LoVo (cell line): Measurements from ENCODE around the gene UGT2B15.
"Not testable (repeated sequence)": the region's sequence is repeated elsewhere in the genome, so short reads cannot be mapped to it uniquely, and the experiment has no call there.

Experiments
- DNase-seq: peaks from one replicate; pipeline ENCODE4 v3.0.0-alpha.2; 2016; ENCODE audit warnings: low spot score

Gene UGT2B15

GRCh38 chr4:68655764-68656444, 14.5 kb downstream of the UGT2B15 start:
- peak; percentile 72 for DNase-seq

GRCh38 chr4:68654946-68655721, 15.3 kb downstream of the UGT2B15 start:
- no peak for DNase-seq

GRCh38 chr4:68651932-68652331, 18.5 kb downstream of the UGT2B15 start:
- no peak for DNase-seq

DNA sequence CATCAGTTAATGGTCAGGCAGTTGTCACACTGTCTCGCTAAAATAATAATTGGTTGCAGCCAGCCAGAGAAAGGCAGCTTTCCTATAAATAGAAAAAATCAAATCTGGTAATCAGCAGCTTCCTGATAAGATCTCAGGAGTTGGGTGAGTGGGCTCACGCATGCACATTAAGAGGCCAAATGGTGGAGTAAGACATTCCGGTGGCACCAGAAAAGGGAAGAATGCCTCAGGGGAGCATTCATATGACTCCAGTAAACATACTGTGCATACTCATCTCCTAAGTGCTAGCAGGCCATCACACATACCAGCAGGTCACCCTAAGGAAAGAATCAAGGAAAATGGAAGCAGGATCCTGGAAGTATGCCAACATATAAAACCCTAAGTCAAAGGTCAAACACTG, 40.1 kb downstream of the UGT2B15 start:
- no peak for DNase-seq

DNA sequence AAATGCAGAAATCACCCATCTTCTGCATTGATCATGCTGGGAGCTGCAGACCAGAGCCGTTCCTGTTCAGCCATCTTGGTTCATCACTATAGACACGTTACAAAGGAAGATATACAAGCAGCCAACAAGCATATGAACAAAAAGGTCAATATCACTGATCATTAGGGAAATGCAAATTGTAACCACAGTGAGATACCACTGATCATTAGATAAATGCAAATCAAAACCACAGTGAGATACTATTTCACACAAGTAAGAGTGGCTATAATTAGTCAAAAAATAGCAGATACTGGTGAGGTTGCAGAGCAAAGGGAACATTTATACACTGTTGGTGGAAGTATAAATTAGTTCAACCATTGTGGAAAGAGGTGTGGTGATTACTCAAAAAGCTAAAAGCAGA, 47.7 kb downstream of the UGT2B15 start:
- DNase-seq = not testable (repeated sequence)

DNA sequence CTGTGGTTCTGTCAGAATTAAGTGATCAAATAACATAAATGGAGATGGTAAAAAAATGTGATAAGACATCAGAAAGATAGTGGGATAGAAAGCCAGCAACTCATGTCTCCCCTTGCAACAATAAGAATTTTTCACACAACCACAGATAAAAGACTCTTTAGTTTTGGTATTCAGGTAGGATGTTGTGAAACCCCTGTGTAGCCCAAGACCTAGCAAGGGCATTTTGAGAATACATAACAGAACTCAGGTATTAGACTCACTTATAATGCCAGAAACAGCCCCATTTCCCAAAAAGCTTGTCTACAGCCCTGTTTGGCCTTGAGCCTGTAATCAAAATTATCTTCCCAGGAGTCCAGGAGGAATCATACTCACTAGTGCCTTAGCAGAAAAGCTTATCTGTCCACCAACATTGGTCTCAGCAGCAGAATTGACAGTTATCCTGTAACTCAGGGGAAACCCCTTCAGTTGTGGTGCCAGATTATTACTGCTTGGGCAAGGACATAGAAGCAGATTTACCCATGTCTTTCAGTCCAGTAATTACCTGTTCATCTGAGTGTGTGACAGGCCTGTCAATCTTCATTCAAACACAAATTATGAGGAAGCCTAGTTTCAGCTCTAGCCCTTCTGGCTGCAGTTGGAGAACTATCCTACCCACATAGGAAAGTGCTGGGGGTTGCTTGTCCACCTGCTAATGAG, 53.3 kb downstream of the UGT2B15 start:
- DNase-seq = no peak

DNA sequence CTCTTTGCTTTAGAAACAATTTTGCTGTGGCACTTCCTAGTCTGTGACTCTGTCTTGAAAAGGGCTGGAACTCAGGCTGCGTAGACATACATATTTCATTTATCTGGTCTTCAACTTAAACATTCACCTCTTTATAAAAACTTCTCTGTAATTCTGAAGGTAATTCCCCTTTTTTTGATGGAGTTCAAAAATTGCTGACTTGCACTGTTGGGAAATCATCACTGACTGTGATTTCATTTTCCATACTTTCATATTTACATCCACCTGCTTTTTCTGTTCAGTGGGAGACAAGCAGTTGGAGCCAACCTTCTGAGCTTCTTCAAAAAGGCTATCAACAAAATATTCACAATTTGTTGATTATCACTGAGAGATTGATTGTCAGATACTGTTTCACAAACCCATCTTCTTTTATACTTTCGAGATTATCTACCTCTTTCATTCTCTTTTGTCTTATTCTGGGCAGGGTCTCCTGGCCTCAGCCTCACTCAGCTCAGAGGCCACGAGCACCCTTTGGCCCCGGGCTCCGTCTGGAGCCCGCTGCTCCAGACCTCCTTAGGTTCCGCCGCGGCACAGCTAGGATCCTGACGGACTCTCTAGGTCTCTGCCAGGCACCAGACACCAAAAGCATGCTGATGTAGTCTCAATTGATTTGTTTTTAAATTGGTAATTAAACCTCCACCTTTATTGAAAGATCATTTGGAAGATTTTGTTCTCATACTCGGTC, 54.6 kb downstream of the UGT2B15 start:
- no peak for DNase-seq

- DNase-seq = no peak
Measured at GRCh38 chr4:68613752-68614151, 56.7 kb downstream of the UGT2B15 start.

DNA sequence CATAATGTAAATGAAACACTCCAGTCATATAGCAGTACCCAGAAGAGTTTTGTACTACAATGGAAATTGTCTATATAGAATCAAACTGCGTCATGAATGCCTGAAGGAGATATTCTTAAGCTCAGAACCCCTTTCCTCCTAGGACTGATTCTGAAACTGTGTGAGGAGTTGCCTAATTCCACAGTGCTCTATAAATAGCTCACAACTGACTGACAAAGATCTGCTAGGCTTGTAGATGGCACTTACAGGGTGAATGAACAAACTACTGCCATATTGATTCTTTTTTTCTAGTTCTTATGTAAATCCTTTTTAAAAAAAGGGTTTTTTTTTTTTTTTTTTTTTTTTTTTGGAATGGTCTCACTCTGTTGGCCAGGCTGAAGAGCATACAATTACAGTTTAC, 64.2 kb downstream of the UGT2B15 start:
- DNase-seq = no peak

DNA sequence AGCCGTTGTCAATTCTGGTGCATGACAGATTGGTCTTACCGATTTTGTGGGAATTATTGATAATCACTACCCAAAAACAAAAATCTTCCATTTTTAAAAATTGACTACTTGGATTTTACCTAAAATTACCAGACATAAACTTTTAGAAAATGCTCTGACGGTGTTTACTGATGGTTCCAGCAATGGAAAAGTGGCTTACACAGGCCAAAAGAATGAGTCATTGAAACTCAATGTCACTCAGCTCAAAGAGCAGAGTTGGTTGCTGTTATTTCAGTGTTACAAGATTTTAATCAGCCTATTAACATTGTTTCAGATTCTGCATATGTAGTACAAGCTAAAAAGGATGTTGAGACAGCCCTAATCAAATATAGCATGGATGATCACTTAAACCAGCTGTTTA, 71.3 kb downstream of the UGT2B15 start:
- DNase-seq = no peak

DNA sequence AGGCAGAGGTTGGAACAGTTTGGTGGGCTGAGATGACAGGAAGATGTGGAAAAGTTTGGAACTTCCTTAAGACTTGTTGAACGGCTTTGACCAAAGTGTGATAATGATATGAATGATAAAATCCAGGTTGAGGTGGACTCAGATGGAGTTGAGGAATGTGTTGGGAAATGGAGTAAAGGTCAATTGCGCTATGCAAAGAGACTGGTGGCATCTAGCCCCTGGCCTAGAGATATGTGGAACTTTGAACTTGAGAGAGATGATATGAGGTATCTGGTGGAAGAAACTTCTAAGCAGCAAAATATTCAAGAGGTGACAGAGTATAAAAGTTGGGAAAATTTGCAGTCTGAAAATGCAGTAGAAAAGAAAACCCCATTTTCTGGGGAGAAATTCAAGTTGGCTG, 73.0 kb downstream of the UGT2B15 start:
- DNase-seq = no peak
